Measurements from ENCODE around the gene SWI5.

SWI5 gene

DNA sequence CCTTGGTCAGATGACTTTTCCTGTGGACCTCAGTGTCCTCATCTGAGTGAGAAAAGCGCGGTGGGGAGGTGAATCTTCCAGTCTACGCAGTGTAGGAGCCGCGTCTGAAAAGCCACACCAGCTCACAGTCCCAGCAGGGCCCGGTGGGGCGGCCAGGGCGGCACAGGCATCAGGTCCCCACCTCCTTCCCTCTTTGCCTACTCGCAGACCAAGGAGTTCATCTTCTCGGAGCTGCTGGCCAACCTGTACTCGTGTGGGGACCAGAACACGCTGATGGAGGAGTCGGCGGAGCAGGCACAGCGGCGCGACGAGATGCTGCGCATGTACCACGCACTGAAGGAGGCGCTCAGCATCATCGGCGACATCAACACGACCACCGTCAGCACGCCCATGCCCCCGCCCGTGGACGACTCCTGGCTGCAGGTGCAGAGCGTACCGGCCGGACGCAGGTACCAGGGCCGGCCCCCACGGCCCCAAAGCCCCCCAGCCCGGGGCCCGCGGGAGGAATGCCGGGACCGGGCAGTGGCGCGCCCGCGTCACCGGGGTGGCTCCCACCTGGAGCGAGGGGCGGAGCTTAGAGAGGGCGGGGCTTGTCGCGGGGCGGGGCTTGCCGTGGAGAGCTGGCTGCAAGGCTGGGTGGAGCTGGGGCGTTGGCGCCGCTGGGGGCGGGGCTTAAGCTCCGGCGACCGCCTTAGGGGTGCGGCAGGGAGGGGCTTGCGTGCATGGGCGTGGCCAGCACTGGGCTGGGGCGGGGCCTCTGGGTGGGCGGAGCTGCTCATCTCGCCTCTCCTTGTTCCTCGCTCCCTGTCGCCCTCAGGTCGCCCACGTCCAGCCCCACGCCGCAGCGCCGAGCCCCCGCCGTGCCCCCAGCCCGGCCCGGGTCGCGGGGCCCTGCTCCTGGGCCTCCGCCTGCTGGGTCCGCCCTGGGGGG lies 25.9 kb upstream of the SWI5 start:
- no peaks in the 10 kb centered on the region for H3K9me3 Mint-ChIP-seq
- H3K27me3 Mint-ChIP-seq (ENCODE audit: low read depth, poor library complexity): peaks cover 9% of the 10 kb centered on the region
- DNase-seq: peak; percentile 99
- peaks cover 65% of the 10 kb centered on the region for H3K4me1 Mint-ChIP-seq
- H3K27ac Mint-ChIP-seq: no peak overlapping the region
- TF ChIP-seq, protein P1, sequence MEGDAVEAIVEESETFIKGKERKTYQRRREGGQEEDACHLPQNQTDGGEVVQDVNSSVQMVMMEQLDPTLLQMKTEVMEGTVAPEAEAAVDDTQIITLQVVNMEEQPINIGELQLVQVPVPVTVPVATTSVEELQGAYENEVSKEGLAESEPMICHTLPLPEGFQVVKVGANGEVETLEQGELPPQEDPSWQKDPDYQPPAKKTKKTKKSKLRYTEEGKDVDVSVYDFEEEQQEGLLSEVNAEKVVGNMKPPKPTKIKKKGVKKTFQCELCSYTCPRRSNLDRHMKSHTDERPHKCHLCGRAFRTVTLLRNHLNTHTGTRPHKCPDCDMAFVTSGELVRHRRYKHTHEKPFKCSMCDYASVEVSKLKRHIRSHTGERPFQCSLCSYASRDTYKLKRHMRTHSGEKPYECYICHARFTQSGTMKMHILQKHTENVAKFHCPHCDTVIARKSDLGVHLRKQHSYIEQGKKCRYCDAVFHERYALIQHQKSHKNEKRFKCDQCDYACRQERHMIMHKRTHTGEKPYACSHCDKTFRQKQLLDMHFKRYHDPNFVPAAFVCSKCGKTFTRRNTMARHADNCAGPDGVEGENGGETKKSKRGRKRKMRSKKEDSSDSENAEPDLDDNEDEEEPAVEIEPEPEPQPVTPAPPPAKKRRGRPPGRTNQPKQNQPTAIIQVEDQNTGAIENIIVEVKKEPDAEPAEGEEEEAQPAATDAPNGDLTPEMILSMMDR (IDR thresholded peaks at IDR 0.05): no peak
- H3K36me3 Mint-ChIP-seq (ENCODE audit: low read depth): peaks cover 25% of the 10 kb centered on the region
- peak overlapping the region; percentile 78 for H3K4me3 Mint-ChIP-seq

DNA sequence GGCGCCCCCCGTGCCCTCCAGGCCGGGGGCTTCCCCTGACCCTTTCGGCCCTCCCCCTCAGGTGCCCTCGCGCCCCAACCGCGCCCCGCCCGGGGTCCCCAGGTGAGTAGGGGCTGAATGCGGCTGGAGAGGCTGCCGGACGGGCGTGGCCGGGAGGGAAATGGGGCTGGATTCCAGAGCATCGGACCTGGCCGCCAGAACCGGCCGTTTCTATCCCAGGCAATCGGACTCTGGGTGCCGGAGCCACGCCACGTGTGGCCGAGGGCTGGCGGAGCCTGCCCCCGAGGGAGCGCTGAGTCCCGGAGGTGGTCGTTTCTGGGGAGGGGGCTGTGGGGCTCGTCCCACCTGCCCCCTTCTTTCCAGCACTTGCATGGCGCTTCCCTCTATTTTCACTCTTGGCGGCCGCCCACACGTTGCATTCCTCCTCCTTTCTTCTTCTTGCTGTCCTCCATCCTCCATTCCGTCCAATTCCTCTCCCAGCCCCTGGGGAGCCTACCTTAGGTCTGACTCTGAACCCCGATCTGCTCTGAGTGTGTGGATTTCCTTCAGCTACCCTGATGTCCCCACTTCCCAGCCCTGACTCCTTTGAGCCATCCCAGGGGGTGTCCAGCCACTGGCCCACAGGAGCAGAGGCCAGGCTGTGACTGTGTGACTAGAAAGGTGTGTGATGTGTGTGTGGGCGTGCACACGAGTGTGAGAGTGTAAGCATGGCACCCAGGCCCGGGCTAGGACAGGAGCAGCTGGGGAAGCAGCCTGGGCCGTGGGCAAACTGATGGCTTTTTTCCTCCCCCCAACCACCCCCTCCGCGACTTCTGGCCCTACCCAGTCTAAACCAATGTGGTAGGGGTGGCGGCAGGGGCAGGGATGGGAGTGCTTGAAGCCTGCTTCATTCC lies 25.0 kb upstream of the SWI5 start:
- no peaks in the 10 kb centered on the region for H3K9me3 Mint-ChIP-seq
- H3K4me1 Mint-ChIP-seq: peaks cover 61% of the 10 kb centered on the region
- peak overlapping the region; percentile 40 for H3K27ac Mint-ChIP-seq
- peak overlapping the region; percentile 90 for H3K4me3 Mint-ChIP-seq
- peaks cover 27% of the 10 kb centered on the region for H3K36me3 Mint-ChIP-seq (ENCODE audit: low read depth)
- TF ChIP-seq, protein P1 (IDR thresholded peaks at IDR 0.05): no peak
- H3K27me3 Mint-ChIP-seq (ENCODE audit: low read depth, poor library complexity): peaks cover 9% of the 10 kb centered on the region
- no peak for DNase-seq

DNA sequence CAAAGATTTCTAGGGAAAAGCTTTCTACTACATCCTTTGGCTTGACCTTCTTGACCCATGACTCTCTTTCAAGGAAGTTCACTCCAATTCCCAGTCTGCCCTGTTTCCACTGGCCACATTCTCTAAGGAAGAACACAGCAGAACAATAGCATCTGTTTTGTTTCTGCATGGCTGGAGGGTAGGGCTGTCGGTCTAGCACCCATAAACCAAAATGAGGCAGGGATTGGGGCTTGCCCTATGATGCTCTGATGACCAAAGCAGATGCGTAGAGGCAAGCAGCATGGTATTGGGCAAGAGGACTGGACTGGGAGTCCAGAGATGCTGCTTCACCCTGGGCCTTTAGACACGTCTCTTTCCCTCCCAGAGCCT lies 24.4 kb upstream of the SWI5 start:
- H3K36me3 Mint-ChIP-seq (ENCODE audit: low read depth): peaks cover 27% of the 10 kb centered on the region
- H3K27me3 Mint-ChIP-seq (ENCODE audit: low read depth, poor library complexity): peaks cover 9% of the 10 kb centered on the region
- H3K27ac Mint-ChIP-seq: peak overlapping the region; percentile 33
- H3K4me1 Mint-ChIP-seq: peaks cover 54% of the 10 kb centered on the region
- H3K4me3 Mint-ChIP-seq: peak overlapping the region; percentile 90
- no peaks in the 10 kb centered on the region for H3K9me3 Mint-ChIP-seq
- no peak for DNase-seq
- TF ChIP-seq, protein P1 (IDR thresholded peaks at IDR 0.05): no peak

DNA sequence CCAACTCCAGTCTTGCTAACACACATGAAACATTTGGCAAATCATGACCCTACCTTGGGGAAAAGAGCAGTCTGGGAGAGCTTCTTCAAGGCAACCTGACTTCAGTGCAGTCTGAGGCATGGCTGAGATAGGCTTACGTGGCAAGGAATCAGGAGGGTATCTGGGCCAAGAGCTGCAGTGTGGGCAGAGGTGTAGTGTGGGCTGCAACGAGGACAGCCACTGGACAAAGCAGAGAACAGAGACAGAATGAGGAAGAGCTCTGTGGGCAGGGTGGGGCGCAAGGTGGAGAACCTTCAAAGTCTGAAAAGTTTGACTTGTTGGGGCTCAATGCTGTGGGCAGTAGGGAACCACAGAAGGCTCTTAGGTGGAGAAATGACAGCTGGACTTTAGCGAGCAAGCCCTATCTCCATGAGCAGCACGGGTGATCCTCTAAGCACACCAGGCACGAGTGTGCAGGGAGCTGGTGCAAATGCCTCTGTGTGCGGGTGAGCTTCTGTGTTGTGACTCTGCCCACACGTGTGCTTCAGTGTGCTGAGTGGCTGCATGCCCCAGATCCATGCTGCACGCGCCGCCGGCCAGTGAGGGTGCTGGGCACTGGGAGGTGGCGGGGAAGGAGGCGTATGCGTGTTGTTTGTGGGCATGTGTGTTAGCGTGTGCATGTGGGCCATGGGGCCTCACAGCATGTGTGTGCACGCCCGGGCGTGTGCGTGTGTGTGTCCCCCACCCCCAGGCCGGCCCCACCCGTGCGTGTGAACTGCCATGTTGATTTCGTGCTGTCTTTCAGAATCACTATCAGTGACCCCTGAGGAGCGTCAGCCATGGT lies 23.5 kb upstream of the SWI5 start:
- Mint-ChIP-seq H3K27me3 (ENCODE audit: low read depth, poor library complexity) (peaks cover 9% of the 10 kb centered on the region), H3K4me1 (peaks cover 50% of the 10 kb centered on the region), H3K9me3 (no peaks in the 10 kb centered on the region), H3K36me3 (ENCODE audit: low read depth) (peaks cover 29% of the 10 kb centered on the region), H3K27ac (no peak overlapping the region), H3K4me3 (peak overlapping the region; percentile 17)
- DNase-seq: no peak
- TF ChIP-seq, protein P1 (IDR thresholded peaks at IDR 0.05): no peak

DNA sequence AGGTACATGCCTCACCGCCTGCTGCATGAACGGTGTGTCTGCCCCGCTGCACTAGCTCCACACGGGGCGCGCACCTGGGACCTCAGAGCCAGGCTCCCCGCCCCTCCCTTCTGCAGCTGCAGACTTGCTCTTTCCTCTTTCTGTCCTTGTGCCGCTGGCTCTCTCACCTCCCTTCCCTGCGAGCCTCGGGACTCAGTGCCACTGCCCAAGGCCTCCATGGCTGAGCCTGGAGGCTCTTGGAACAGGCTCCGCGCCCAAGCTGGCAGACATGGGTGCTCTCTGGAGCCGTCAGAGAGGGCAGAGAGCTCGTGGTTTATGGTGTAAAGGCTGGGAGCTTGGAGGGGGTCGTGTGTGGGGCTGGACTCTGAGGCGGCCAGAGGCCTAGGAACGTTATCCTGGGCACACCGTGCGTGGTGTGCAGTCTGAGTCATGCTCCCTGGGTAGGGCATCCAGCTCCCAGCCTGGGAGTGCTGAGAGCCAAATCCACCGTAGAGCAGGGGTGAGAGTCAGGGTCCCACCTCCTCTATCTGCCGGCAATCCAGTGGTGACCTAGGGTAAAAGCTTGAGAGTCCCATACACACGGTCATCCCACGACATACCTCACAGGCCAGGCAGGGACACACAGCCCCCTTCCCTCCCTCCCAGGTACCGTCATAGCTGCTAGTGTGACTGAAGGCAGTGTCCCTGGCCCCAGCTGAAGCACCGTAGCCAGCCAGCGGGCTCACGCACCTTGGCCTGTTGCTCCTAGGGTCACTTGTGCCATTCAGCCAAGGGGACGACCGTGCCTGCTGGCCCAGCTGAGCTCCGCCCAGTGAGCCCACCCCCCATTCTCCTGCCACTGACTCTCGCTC lies 22.7 kb upstream of the SWI5 start:
- Mint-ChIP-seq H3K9me3 (no peaks in the 10 kb centered on the region), H3K4me3 (no peak overlapping the region), H3K27me3 (ENCODE audit: low read depth, poor library complexity) (peaks cover 9% of the 10 kb centered on the region), H3K4me1 (peaks cover 47% of the 10 kb centered on the region), H3K27ac (no peak overlapping the region), H3K36me3 (ENCODE audit: low read depth) (peaks cover 30% of the 10 kb centered on the region)
- DNase-seq: no peak
- TF ChIP-seq, protein P1 (IDR thresholded peaks at IDR 0.05): no peak

All from nephron progenitor cell (in vitro differentiated cells).